GM18519 (cell line): ENCODE data around the gene UROC1.

Source experiments
- ATAC-seq: cut with Tn5 transposase; IDR thresholded peaks from one replicate; pipeline ENCODE4 v1.9.1; 2021; ENCODE audit warnings: mild to moderate bottlenecking, moderate library complexity; ENCODE audit not compliant: unreplicated experiment, low FRiP score

The UROC1 gene

GRCh38 chr3:126497956-126498355 lies 19.6 kb downstream of the UROC1 start:
- no peak for ATAC-seq

DNA sequence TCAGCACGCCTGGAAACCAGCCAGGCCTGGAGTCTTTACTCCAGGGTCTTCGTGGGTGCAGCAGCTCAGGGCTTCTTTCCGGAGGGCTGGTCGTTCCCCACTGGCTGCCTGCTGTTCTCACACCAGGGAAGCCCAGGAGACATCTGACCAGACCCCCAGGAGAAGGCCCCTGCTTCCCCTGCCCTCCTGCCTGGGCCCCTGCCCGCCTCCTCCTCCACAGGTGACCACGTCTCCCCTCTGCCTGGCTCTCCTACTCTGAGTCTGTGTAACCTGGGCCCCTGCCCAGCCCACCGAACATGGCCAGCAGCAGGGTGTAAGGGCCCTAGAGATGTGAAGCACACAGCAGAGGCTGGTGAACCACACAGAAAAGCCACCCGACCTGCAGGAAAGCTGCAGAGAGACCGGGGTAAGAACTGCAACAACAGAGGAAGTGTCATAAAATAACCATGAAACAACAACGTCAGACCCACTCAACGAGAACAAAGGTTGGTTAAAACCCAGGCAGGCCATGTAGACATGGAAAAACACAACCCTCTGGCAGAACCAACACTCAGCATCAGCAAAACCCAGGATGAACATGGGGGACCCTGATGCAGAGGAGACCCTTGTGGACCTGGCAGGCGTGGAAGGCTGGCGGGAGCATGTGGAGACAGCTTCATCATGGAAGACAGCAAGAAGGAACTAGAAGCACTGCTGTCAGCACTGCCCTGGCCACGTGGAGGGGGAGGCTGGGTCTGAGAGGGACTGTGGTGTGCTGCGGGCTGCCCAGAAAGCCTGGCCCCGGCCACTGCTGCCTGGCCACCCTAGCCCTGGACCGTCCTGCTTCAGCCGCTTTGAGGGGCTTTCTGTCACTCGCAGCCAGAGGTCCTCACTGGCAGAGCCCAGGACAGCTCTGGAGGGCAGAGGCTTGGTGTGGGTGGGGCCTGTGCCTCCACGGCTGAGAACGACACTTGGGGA lies 20.4 kb downstream of the UROC1 start:
- ATAC-seq: no peak

DNA sequence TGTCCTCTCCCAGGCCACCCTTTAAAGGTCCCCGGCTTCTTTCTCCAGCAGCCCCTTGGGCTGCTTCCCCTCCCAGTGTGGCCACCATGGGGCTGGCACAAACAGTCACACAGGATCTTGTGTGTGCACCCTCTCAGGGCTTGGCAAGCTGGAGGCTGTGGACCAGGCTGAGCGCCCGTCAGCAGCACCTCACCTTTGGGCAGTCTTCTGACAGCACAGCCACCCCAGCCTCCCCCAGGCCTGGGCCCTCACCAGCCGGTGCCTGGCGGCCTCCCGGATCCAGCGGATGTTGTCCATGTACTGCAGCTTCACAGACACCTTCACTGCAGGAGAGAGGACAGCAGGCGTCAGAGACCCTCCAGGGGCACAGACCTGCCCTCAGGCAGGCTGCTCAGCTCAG lies 21.8 kb downstream of the UROC1 start:
- ATAC-seq: no peak

DNA sequence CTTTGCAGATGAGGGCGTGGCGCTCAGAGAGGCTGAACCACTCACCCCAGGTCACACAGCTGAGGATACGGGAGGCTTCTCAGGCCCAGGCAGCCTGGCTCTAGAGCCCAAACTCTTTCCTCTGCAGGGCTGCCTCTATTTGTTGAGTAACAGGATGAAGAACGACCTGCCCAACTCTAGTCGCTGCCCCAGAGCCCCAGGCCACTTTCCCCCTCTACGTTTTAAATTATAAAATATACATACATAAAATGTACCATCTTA lies 22.7 kb downstream of the UROC1 start:
- ATAC-seq: no peak

DNA sequence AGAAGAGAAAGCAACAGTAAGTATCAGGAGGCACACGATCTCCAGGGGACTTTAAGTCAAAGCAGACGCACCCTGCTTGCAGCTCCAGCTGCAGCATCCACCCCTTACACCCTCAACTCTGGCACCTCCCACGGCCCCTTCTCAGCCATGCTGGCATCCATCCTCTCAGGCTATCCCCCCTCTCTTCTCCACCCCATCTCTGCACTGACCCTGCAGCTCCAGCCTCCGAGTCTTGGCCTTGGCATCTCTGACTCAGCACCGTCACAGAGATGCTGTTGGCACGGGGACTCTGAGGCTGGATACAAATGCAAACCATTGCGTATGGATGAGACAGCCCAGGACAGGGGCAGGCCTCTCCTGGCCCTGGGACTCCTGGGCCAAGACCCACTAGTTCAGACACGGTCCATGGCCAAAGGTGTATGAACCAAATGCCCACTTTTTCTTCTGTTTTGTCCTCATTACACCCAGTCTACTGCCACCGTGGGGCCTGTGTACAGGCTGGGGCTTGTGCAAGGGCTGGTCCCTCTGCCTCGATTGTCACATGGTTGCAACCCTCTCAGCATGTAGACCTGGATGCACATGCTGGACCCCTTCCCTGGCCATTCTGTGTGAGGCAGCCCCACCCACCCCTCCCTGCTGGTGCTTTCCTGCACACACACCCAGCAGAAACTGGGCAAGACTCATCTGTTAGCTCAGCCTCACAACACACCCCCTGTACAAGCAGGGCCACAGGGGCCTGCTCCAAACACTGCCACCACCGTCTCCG lies 23.2 kb downstream of the UROC1 start:
- no peak for ATAC-seq

DNA sequence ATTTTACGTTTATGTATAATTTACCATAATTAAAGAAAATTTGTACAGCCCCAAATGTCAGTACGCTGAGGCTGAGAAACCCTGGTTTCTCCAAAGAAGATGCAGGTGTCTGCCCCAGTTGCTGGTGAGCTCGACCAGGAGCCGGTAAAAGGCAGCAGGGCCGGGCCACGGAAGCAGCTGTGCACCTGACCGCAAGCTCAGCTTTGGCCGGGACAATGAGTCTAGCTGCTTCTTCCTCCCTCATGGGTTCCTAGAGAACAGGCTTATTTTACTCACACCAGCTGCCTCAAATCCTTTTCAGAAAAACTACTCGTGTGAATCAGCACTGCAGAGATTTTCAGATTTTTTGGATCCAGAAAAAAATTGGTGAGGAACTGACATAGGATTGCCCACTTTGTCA lies 23.8 kb downstream of the UROC1 start:
- ATAC-seq: no peak

- no peak for ATAC-seq
Measured at GRCh38 chr3:126493051-126493450, 24.5 kb downstream of the UROC1 start.

GRCh38 chr3:126491221-126492013 lies 26.2 kb downstream of the UROC1 start:
- ATAC-seq: no peak

GRCh38 chr3:126490619-126491018 lies 27.0 kb downstream of the UROC1 start:
- ATAC-seq: no peak

DNA sequence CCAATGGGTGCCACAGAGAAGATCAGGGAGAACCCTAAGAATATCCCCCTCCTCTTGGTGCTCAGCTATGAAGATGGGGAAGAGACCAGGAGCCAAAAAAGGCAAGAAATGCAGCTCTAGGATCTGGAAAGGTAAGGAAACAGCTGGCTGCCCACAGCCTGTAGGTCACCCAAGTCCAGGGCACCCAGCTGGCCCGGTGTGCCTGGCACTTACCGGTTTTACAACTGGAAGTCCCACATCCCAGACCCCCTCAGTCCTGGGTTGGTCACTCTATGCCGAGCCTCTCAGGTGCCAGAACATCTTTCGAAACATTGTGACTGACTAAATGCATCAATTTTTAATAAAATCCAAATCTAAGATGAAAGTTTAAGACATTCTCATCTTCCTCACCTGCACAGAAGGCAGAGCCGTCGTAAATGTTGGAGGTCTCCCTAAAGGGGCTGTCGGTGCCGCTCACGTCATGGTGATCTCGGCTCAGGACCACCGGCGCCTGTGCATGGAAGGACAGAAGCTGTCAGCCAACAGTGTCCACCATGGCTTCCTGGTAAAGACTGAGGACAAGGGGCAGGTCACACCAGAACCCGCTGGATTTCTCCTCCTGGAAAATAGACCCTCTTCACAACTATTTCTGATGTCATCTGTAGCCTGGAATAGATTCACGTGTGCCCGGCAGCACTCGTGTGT lies 28.5 kb downstream of the UROC1 start:
- ATAC-seq: no peak

DNA sequence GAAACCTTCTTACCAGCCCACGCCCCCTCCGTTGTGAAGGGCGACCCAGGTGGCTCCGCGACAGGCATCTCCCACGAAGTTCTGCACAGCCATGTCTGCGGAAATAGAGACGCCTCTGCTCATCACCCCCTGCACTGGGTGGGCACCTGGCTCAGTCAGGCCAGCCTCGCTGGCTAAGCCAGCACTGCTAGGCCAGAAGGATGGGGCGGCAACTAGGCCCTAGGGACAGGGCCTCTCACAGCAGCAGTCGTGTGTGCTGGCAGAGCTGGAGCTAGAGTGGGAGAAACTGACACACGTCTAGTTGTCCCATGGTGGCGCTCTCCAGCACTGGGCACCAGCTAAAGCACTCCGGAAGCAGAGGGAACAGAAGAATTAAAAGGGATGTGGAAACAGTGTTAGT lies 29.4 kb downstream of the UROC1 start:
- ATAC-seq: no peak

DNA sequence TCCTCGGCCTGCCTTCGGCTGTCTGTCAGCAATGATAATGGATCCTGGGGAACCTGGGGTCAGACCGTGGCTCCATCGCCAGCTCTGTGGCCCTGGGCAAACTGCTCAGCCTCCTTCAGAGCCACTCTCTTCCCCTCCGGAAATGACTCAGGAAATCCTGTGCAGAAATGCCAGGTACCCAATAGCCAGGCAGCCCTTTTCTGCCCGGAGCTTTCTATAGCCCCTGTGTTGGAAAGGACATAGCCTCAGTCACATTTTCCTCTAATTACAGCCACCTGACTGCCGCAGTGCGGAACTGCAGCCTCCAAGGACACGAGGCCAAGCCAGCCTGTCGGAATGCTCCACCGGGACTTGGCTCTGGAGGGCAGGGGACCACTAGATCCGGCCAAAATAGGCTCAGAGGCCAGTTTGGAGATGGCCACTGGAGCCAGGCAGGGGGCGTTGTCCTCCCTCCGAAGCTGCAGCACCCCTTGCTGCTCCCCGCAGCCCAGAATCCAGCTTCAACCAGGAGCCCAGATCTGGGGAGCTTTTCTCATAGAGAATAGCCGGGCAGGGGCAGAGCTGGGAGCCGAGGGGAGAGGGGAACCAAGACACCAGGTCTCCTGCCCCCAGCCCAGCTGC lies 30.3 kb downstream of the UROC1 start:
- no peak for ATAC-seq

GRCh38 chr3:126486360-126486847 lies 31.2 kb downstream of the UROC1 start:
- no peak for ATAC-seq

DNA sequence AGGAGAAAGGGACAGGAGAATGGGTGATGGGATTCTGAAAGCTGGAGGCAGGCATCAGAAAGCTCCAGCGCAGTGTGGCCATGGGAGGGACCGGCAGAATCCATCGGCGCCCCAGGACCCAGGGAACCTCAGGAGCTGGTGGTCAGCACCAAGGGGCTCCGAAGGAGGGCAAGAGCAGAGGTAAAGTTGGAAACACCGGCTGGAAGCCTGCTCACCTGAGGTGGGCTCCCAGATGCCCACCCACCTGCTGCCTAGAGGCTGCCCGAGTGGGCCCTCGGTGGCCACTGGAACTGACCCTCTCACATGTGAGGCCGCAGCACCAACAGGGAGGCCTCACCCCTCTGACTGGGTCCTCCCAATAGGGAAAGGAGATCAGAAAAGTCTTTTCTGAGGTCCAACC lies 31.6 kb downstream of the UROC1 start:
- ATAC-seq: no peak

- no peak for ATAC-seq
Measured at GRCh38 chr3:126485176-126485897, 32.2 kb downstream of the UROC1 start.

GRCh38 chr3:126484662-126485061 lies 32.9 kb downstream of the UROC1 start:
- ATAC-seq: no peak

GRCh38 chr3:126484148-126484547 lies 33.4 kb downstream of the UROC1 start:
- no peak for ATAC-seq

- no peak for ATAC-seq
Measured at GRCh38 chr3:126483321-126483761, 34.2 kb downstream of the UROC1 start.
